SK-N-SH (cell line): ENCODE measurements around the gene CSRNP2.

ENCODE experiments used
- CTCF ChIP-seq: fragments of 200-600 bp; sonication (generic); IDR thresholded peaks from 2 replicates; pipeline ENCODE4 v1.6.1; 2017; ENCODE audit warnings: antibody characterized with exemption, mild to moderate bottlenecking, moderate library complexity
- MAX ChIP-seq: IDR thresholded peaks from 2 replicates; pipeline ENCODE4 v1.4.0; 2012; ENCODE audit warnings: low read depth
- RXRA ChIP-seq: IDR thresholded peaks from 2 replicates; pipeline ENCODE4 v1.4.0; 2012; ENCODE audit warnings: low read depth, mild to moderate bottlenecking, borderline replicate concordance
- YY1 ChIP-seq: IDR thresholded peaks from 2 replicates; pipeline ENCODE4 v1.4.0; 2012; ENCODE audit warnings: low read depth, mild to moderate bottlenecking

- TF ChIP-seq RXRA (no peak), YY1 (no peak), CTCF (no peak), MAX (no peak)
Measured at GRCh38 chr12:51017452-51017851, 65.9 kb downstream of the CSRNP2 start.
